Activated T-cell treated with anti-CD3 and anti-CD28 coated beads, Interleukin-2, amount 50 U/mL, for 72 hours (primary cell): ENCODE measurements around the gene APAF1. TPM values are rescaled to one million over a fixed set of nuclear protein-coding genes. Genes with fewer than 3 reads are reported as not detected.

Source experiments
- ATAC-seq, 2 donors: fragments of 150-1000 bp; cut with Tn5 transposase; replicated peaks in 1 of 2; 2 replicates each; pipeline ENCODE4 v1.10.0; 2021; ENCODE audit warnings: moderate library complexity in 2 of 2, mild to moderate bottlenecking in 1 of 2
- DNase-seq, 2 donors: peaks; one replicate each; pipeline ENCODE4 v3.0.0; 2021 to 2022; ENCODE audit warnings: mixed read lengths in 1 of 2
- H3K27ac Mint-ChIP-seq: one replicate; pipeline ENCODE4 v1.8.0; 2022; ENCODE audit warnings: mild to moderate bottlenecking, moderate library complexity, mixed read lengths
- H3K27me3 Mint-ChIP-seq: one replicate; pipeline ENCODE4 v1.8.0; 2022; ENCODE audit warnings: low read depth, mixed read lengths
- H3K36me3 Mint-ChIP-seq, 2 donors: one replicate each; pipeline ENCODE4 v1.8.0; 2022; ENCODE audit warnings: mixed read lengths in 2 of 2, mild to moderate bottlenecking in 1 of 2; ENCODE audit not compliant: insufficient read depth in 2 of 2
- H3K4me1 Mint-ChIP-seq: one replicate; pipeline ENCODE4 v1.8.0; 2022; ENCODE audit warnings: low read depth, mixed read lengths
- H3K4me3 Mint-ChIP-seq, 2 donors: one replicate each; pipeline ENCODE4 v1.8.0; 2022; ENCODE audit warnings: mild to moderate bottlenecking in 2 of 2, mixed read lengths in 2 of 2, moderate library complexity in 2 of 2
- H3K9me3 Mint-ChIP-seq, 2 donors: one replicate each; pipeline ENCODE4 v1.8.0; 2022; ENCODE audit warnings: mixed read lengths in 2 of 2
- total RNA-seq, 2 donors: library from RNA; stranded (reverse); gene quantifications; one replicate each; pipeline ENCODE4 v1.2.3, GENCODE V29; 2022

Gene APAF1
- total RNA-seq, 2 donors from 2014 or later: 18.6 to 22.2 TPM

DNA sequence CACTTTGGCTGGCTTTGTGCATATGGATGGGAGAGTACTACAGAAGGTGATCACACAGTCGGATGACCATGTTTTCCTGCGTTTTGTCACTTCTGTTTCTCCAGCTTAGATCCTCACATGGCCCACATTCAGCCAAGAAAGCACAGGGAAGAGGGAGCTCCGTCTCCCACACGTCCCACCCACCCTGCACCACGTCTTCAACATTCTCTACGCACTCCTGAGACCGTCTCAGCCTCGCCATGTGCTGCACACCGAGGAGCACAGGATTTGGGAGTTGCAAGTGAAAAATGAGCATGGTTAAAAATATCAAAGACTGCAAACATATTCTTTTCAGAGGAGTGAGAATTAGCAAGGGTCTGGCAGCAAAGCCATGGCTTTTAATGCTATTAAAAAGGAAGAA is 122.2 kb downstream of the APAF1 start:
- ATAC-seq: no peak
- H3K36me3 Mint-ChIP-seq: peaks cover 3 to 4% of the 10 kb centered on the region in 2 donors
- DNase-seq: no peak
- H3K27me3 Mint-ChIP-seq: no peaks in the 10 kb centered on the region
- peaks cover 9% of the 10 kb centered on the region for H3K4me1 Mint-ChIP-seq
- no peak overlapping the region for H3K4me3 Mint-ChIP-seq
- H3K9me3 Mint-ChIP-seq: peaks cover 3 to 4% of the 10 kb centered on the region in 2 donors
- H3K27ac Mint-ChIP-seq: no peak overlapping the region

GRCh38 chr12:98769068-98769467 is 124.0 kb downstream of the APAF1 start:
- DNase-seq: no peak
- Mint-ChIP-seq H3K4me3 (no peak overlapping the region), H3K9me3 (peaks cover 3 to 5% of the 10 kb centered on the region in 2 donors), H3K4me1 (peaks cover 11% of the 10 kb centered on the region), H3K27me3 (no peaks in the 10 kb centered on the region), H3K36me3 (peaks cover 5% of the 10 kb centered on the region in 2 donors), H3K27ac (no peak overlapping the region)
- no peak for ATAC-seq

DNA sequence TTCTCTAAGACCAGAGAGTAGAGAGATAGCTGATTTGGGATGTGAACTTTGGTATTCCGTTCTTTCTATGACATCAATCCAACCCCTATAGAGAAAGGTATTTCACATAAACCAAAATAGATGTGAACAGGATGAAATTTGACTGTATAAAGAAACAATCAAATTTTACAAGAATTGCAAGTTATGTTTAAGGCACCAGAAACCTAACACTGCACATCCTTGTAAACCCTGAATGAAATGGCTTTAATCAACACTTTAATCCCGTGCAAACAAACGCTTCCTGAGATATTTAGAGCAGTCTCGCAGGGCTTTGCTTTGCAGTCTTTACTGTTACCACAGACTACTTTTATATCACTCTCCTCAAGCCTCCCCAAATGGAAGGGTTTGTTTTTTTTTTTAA is 125.1 kb downstream of the APAF1 start:
- peaks cover 3 to 5% of the 10 kb centered on the region in 2 donors for H3K9me3 Mint-ChIP-seq
- H3K27ac Mint-ChIP-seq: no peak overlapping the region
- DNase-seq (no peak), ATAC-seq (no peak)
- peaks cover 5% of the 10 kb centered on the region in 2 donors for H3K36me3 Mint-ChIP-seq
- no peak overlapping the region for H3K4me3 Mint-ChIP-seq
- peaks cover 11% of the 10 kb centered on the region for H3K4me1 Mint-ChIP-seq
- peaks cover 8% of the 10 kb centered on the region for H3K27me3 Mint-ChIP-seq

- no peak for DNase-seq
Observed at GRCh38 chr12:98771811-98772752, 127.0 kb downstream of the APAF1 start.

DNA sequence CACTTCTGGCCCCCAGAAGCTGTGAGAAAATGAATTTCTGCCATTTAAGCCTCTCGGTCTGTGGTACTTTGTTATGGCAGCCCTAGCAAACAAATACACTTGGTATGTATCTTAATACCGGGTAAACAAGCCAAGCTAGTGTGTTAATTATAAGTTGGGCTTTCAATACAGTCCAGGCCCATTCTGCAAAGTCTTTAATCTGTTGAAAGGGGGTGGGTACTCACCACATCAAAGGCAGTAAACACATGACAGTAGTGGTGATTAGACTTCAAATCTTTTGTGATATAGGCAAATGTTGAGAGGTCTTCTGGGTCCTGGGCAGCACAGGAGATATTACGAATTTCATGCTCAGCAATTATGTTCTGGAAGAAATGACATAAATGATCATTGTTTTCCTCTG is 127.7 kb downstream of the APAF1 start:
- Mint-ChIP-seq H3K36me3 (peaks cover 5% of the 10 kb centered on the region in 2 donors), H3K4me3 (no peak overlapping the region), H3K27ac (no peak overlapping the region), H3K4me1 (peaks cover 11% of the 10 kb centered on the region), H3K27me3 (peaks cover 17% of the 10 kb centered on the region), H3K9me3 (peaks cover 3 to 5% of the 10 kb centered on the region in 2 donors)
- DNase-seq (no peak), ATAC-seq (no peak)

More at GRCh38 chr12:98771811-98772752, 127.0 kb downstream of the APAF1 start:
- peak overlapping the region in 1 of 2 donors; percentile 56 for H3K4me3 Mint-ChIP-seq
- H3K36me3 Mint-ChIP-seq: peaks cover 5% of the 10 kb centered on the region in 2 donors
- peak; percentile 61 to 78 for ATAC-seq
- peaks cover 3 to 5% of the 10 kb centered on the region in 2 donors for H3K9me3 Mint-ChIP-seq
- H3K27me3 Mint-ChIP-seq: peaks cover 17% of the 10 kb centered on the region
- peak overlapping the region; percentile 92 for H3K27ac Mint-ChIP-seq
- H3K4me1 Mint-ChIP-seq: peaks cover 11% of the 10 kb centered on the region

DNA sequence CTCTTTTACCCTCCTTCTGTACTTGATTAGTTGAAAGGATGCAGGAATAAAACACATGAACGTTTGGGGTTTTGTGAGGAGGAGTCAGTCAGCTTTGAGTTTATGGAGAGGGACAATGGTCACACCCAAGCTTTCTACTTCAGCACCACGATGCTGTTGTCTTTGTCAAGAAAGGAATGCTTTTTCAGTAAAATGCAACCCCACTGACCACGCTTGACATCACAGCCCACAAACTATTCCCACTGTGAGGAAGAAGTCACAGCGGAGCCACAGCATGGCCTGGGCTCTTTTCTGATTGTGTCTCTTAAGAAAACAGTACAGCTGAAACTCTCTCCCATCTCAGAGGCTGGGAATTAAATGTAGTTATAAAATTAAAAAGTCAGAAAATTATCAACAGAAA is 135.2 kb downstream of the APAF1 start:
- Mint-ChIP-seq H3K27me3 (peaks cover 54% of the 10 kb centered on the region), H3K4me3 (no peak overlapping the region), H3K4me1 (no peaks in the 10 kb centered on the region), H3K36me3 (no peaks in the 10 kb centered on the region), H3K27ac (no peak overlapping the region), H3K9me3 (no peaks in the 10 kb centered on the region)
- DNase-seq (no peak), ATAC-seq (no peak)

GRCh38 chr12:98783420-98783819 is 138.3 kb downstream of the APAF1 start:
- DNase-seq (no peak), ATAC-seq (no peak)
- Mint-ChIP-seq H3K27ac (no peak overlapping the region), H3K4me1 (no peaks in the 10 kb centered on the region), H3K4me3 (no peak overlapping the region), H3K27me3 (peaks cover 45% of the 10 kb centered on the region), H3K9me3 (no peaks in the 10 kb centered on the region), H3K36me3 (no peaks in the 10 kb centered on the region)

Other genes with a start within 250 kb of the APAF1 start
- gene TMPO, start 129.7 kb upstream of the APAF1 start, total RNA-seq: 100 to 1,000 TPM; 236 to 248 TPM
- 100 to 1,000 TPM; 579 to 697 TPM for gene SLC25A3, start 51.6 kb upstream of the APAF1 start, total RNA-seq
- 10 to 100 TPM; 17.2 to 20.4 TPM for gene IKBIP, start 502 bp upstream of the APAF1 start, total RNA-seq